ENCODE data around the gene OR13F1. TPM values are rescaled to one million over a fixed set of nuclear protein-coding genes. Genes with fewer than 3 reads are reported as not detected.

Gene OR13F1
- total RNA-seq, result not detected in 2 replicates

GRCh38 chr9:104503963-104504362 lies at the start of gene OR13F1:
TSS of gene OR13F1 (plus strand) at chr9:104504263. CDS start at chr9:104504263, 0 bp downstream.

GRCh38 chr9:104527109-104527508 lies 23.0 kb downstream of the OR13F1 start, which contains the start of gene OR13C4:
TSS of gene OR13C4 (minus strand) at chr9:104527209. CDS start at chr9:104527209, 0 bp downstream.

GRCh38 chr9:104536756-104537155 lies 32.7 kb downstream of the OR13F1 start, which contains the start of gene OR13C3:
TSS of gene OR13C3 (minus strand) at chr9:104536856. CDS start at chr9:104536723, 133 bp downstream.

Other genes starting within 250 kb of the OR13F1 start
- gene OR13C4, start 22.9 kb downstream of the OR13F1 start, total RNA-seq, result not detected in 2 replicates
- gene OR13C3, start 32.6 kb downstream of the OR13F1 start, total RNA-seq, result not detected in 2 replicates
- not detected in 2 replicates for gene OR13C8, start 64.9 kb downstream of the OR13F1 start, total RNA-seq
- gene OR13C5, start 95.2 kb downstream of the OR13F1 start, total RNA-seq, result not detected in 2 replicates
- not detected in 2 replicates for gene OR13C2, start 101.4 kb downstream of the OR13F1 start, total RNA-seq
- not detected in 2 replicates for gene OR13C9, start 113.9 kb downstream of the OR13F1 start, total RNA-seq
- gene OR13D1, start 190.3 kb downstream of the OR13F1 start, total RNA-seq, result not detected in 2 replicates
- gene NIPSNAP3A, start 243.4 kb downstream of the OR13F1 start, total RNA-seq, result 33.1 and 35.9 TPM in 2 replicates